Astrocyte of the spinal cord (primary cell): ENCODE results near the gene PBX1.

Source experiments
- DNase-seq: peaks from one replicate; pipeline ENCODE4 v3.0.0; 2011; ENCODE audit warnings: low read depth, low spot score
- H3K4me3 ChIP-seq: 2 replicates; pipeline ENCODE4 v1.5.1; 2011; ENCODE audit warnings: low read depth, mild to moderate bottlenecking, low read length, moderate library complexity
- CTCF ChIP-seq: IDR thresholded peaks from 2 replicates; pipeline ENCODE4 v1.5.1; 2012; ENCODE audit warnings: low read depth, mild to moderate bottlenecking, low read length, inconsistent platforms
- in situ Hi-C: cut with HindIII; loops from 2 replicates; pipeline ENCODE4 v1.10.0; 2017; ENCODE audit warnings: low sequenced_read_pairs

The PBX1 gene

GRCh38 chr1:164619006-164619784 is 60.2 kb downstream of the PBX1 start:
- in situ Hi-C loops = no loop called here
- no peak for DNase-seq
- no peak overlapping the region for H3K4me3 ChIP-seq
- no peak for TF ChIP-seq CTCF

GRCh38 chr1:164622068-164622845 is 63.3 kb downstream of the PBX1 start:
- DNase-seq = no peak
- TF ChIP-seq CTCF = no peak
- in situ Hi-C loops = no loop called here
- H3K4me3 ChIP-seq = no peak overlapping the region

- in situ Hi-C loops = no loop called here
- no peak for DNase-seq
- H3K4me3 ChIP-seq = no peak overlapping the region
- TF ChIP-seq CTCF = no peak
Measured at GRCh38 chr1:164623805-164624204, 64.8 kb downstream of the PBX1 start.

GRCh38 chr1:164624400-164624799 is 65.4 kb downstream of the PBX1 start:
- DNase-seq = no peak
- in situ Hi-C loops = no loop called here
- H3K4me3 ChIP-seq = no peak overlapping the region
- TF ChIP-seq CTCF = no peak

- no peak overlapping the region for H3K4me3 ChIP-seq
- in situ Hi-C loops = no loop called here
- no peak for DNase-seq
- peak; percentile 36 for TF ChIP-seq CTCF
Measured at GRCh38 chr1:164625004-164625617, 66.1 kb downstream of the PBX1 start.

- no peak for DNase-seq
- no peak overlapping the region for H3K4me3 ChIP-seq
- in situ Hi-C loops = no loop called here
- no peak for TF ChIP-seq CTCF
Measured at GRCh38 chr1:164628772-164629171, 69.8 kb downstream of the PBX1 start.
